ENCODE measurements around the gene MC2R. TPM values are rescaled to one million over a fixed set of nuclear protein-coding genes. Genes with fewer than 3 reads are reported as not detected.

Gene MC2R
- total RNA-seq, 1 experiment from 2014 or later, result not detected

DNA sequence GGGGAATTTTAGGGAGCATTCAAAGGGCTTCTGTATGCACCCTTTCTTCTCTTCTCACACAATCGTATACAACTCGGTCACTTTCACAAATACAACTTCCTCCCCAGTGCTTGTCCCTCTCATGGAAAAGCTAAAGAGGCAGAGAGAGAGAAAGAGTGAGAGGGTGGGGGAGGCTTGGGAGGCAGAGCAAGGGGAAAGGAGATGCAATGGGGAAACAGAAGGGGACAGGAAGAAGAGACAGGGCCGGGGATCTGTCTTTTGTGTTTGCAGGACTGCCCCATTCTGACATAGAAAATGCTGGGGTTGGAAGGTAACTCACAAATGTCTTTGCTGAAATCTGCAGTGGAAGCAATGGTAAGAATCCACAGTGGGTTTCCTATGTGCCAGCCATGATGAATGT, 2.1 kb upstream of the MC2R start:
- ATAC-seq, result no peak
- no peak for DNase-seq (ENCODE audit: low read depth, low spot score)
- H3K4me1 ChIP-seq (ENCODE audit: control insufficient read depth in 1 of 2, insufficient read depth in 2 of 2, low read length in 2 of 2), result no peaks in the 10 kb centered on the region
- ChIA-PET CTCF (no interaction called here), POLR2A (no interaction called here), RAD21 (ENCODE audit: low non-redundant PET in 1 of 2, low total read pairs in 2 of 2, uncharacterized antibody in 2 of 2, unreplicated experiment in 2 of 2) (no interaction called here)
- no peaks in the 10 kb centered on the region for H3K9me2 ChIP-seq (ENCODE audit: insufficient read depth)
- no TSS peak for BruUV-seq (replicated peaks)
- no peaks in the 10 kb centered on the region for H3K79me2 ChIP-seq (ENCODE audit: insufficient read depth, low read length)
- H4K20me1 ChIP-seq (ENCODE audit: insufficient read depth), result no peaks in the 10 kb centered on the region
- no peak overlapping the region for H2AFZ ChIP-seq (ENCODE audit: low read depth, low read length, poor library complexity, severe bottlenecking)
- peaks cover 14% of the 10 kb centered on the region; the same call in 1 of the 2 replicates for H3K27me3 ChIP-seq (ENCODE audit: insufficient read depth, low read length)
- no peaks in the 10 kb centered on the region for H3K9me3 ChIP-seq (ENCODE audit: control insufficient read depth in 1 of 2, insufficient read depth in 1 of 2, low read depth in 1 of 2, low read length in 2 of 2)
- no peaks in the 10 kb centered on the region for H3K36me3 ChIP-seq (ENCODE audit: control insufficient read depth in 1 of 2, insufficient read depth in 2 of 2, low read length in 2 of 2)
- H3K4me2 ChIP-seq (ENCODE audit: low read length), result no peak overlapping the region
- H3K27ac ChIP-seq (ENCODE audit: low read depth, low read length), result no peak overlapping the region
- TF ChIP-seq, protein P1, sequence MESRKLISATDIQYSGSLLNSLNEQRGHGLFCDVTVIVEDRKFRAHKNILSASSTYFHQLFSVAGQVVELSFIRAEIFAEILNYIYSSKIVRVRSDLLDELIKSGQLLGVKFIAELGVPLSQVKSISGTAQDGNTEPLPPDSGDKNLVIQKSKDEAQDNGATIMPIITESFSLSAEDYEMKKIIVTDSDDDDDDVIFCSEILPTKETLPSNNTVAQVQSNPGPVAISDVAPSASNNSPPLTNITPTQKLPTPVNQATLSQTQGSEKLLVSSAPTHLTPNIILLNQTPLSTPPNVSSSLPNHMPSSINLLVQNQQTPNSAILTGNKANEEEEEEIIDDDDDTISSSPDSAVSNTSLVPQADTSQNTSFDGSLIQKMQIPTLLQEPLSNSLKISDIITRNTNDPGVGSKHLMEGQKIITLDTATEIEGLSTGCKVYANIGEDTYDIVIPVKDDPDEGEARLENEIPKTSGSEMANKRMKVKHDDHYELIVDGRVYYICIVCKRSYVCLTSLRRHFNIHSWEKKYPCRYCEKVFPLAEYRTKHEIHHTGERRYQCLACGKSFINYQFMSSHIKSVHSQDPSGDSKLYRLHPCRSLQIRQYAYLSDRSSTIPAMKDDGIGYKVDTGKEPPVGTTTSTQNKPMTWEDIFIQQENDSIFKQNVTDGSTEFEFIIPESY (IDR thresholded peaks at IDR 0.05; ENCODE audit: extremely low read depth, insufficient replicate concordance, low read length), result no peak
- TF ChIP-seq RAD21 (IDR thresholded peaks at IDR 0.05; ENCODE audit: low read depth) (no peak), POLR2AphosphoS5 (IDR thresholded peaks at IDR 0.05; ENCODE audit: low read depth, low read length) (no peak), SP1 (IDR thresholded peaks at IDR 0.05; ENCODE audit: low read depth) (no peak), SRF (IDR thresholded peaks at IDR 0.05; ENCODE audit: low read depth) (no peak), TCF7L2 (IDR thresholded peaks at IDR 0.05; ENCODE audit: borderline replicate concordance, extremely low read depth, insufficient read depth, insufficient read length) (no peak), ZNF274 (IDR thresholded peaks at IDR 0.05; ENCODE audit: low read depth, low read length) (no peak), CBX3 (IDR thresholded peaks at IDR 0.05; ENCODE audit: low read depth) (no peak), FOSL1 (IDR thresholded peaks at IDR 0.05; ENCODE audit: low read depth) (no peak)
- no peak overlapping the region for H3K4me3 ChIP-seq (replicated peaks in 1 of 2; ENCODE audit: low read depth in 1 of 2, low read length in 2 of 2)
- no peak overlapping the region for H3K9ac ChIP-seq (ENCODE audit: low read length)
- intact Hi-C loops (cut with micrococcal nuclease), result no loop called here

DNA sequence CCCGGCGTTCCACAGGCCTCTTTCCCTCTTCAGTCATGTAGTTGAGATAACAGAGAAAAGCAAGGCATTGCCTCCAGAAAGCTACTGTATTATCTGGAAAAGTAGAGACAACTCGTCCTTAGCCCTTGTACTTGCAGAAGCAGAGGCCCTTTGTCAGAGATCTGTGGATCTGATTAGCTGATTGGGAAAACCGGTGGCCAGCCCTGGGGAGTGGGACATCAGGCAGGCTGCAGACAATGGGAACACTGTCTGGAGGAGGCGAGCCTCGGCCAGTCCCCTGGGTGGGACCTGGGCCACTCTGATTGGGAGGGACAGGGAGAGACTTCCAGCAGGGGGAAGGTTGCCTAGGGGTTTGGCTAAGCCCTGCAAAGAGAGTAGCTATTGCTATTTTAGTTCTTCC, 1.2 kb upstream of the MC2R start:
- Histone ChIP-seq H3K4me1 (ENCODE audit: control insufficient read depth in 1 of 2, insufficient read depth in 2 of 2, low read length in 2 of 2) (no peaks in the 10 kb centered on the region), H3K79me2 (ENCODE audit: insufficient read depth, low read length) (no peaks in the 10 kb centered on the region), H3K27ac (ENCODE audit: low read depth, low read length) (no peak overlapping the region), H4K20me1 (ENCODE audit: insufficient read depth) (no peaks in the 10 kb centered on the region), H3K4me3 (replicated peaks in 1 of 2; ENCODE audit: low read depth in 1 of 2, low read length in 2 of 2) (no peak overlapping the region), H3K36me3 (ENCODE audit: control insufficient read depth in 1 of 2, insufficient read depth in 2 of 2, low read length in 2 of 2) (no peaks in the 10 kb centered on the region), H3K4me2 (ENCODE audit: low read length) (no peak overlapping the region), H3K9me2 (ENCODE audit: insufficient read depth) (no peaks in the 10 kb centered on the region), H3K9me3 (ENCODE audit: control insufficient read depth in 1 of 2, insufficient read depth in 1 of 2, low read depth in 1 of 2, low read length in 2 of 2) (no peaks in the 10 kb centered on the region), H2AFZ (ENCODE audit: low read depth, low read length, poor library complexity, severe bottlenecking) (no peak overlapping the region), H3K9ac (ENCODE audit: low read length) (no peak overlapping the region), H3K27me3 (ENCODE audit: insufficient read depth, low read length) (peaks cover 6% of the 10 kb centered on the region; the same call in 1 of the 2 replicates)
- DNase-seq (ENCODE audit: low read depth, low spot score), result no peak
- no TSS peak for BruUV-seq (replicated peaks)
- intact Hi-C loops (cut with micrococcal nuclease), result no loop called here
- ChIA-PET RAD21 (ENCODE audit: low non-redundant PET in 1 of 2, low total read pairs in 2 of 2, uncharacterized antibody in 2 of 2, unreplicated experiment in 2 of 2) (no interaction called here), POLR2A (no interaction called here), CTCF (no interaction called here)
- no peak for ATAC-seq
- TF ChIP-seq EZH2 (IDR thresholded peaks at IDR 0.05) (no peak), ZNF274 (IDR thresholded peaks at IDR 0.05; ENCODE audit: low read depth, low read length) (no peak), JUND (IDR thresholded peaks at IDR 0.05) (no peak), FOSL1 (IDR thresholded peaks at IDR 0.05; ENCODE audit: low read depth) (no peak)
- TF ChIP-seq, protein P1 (IDR thresholded peaks at IDR 0.05; ENCODE audit: extremely low read depth, insufficient replicate concordance, low read length), result no peak
